ENCODE data around the gene TMEM236.

TMEM236 gene

GRCh38 chr10:17789396-17789795 is 37.4 kb downstream of the TMEM236 start:
- DNase-seq = no peak

DNA sequence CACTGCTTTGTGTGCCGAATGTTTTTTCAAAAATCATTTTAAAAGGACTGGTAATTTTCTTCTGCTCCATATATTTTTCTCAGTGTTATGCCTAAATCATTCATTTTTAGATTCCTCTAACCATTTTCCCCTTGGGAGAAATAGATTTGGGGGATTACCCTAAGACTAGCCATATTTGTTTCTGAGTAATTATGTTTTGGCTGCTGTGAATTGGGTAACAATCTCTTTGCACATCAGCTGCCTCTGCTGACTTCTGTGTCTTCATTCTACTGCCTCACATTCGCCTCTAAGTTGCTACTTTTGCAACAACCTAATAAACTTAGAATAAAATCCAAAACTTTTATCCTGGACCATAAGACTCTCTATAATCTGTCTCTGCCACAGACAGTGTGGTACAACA is 38.6 kb downstream of the TMEM236 start:
- no peak for DNase-seq

DNA sequence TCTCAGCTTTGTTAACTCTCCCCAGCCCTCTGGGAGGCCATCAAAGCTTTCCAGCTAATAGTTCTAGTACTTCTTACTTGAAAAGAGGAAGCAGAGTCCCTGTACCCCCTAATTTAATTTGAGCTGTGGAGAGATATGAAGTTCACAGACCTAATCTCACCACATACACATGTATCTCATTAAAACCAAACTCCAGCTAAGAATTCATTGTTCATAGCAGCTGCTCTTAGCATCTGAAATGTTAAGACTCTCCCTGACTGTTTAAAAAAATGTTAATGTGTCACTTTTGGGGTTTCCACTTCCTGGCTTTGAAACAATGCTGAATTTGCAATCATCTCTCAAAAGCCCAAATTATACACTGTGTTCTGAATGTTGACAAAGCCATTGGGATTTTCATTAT is 41.0 kb downstream of the TMEM236 start:
- DNase-seq = no peak

DNA sequence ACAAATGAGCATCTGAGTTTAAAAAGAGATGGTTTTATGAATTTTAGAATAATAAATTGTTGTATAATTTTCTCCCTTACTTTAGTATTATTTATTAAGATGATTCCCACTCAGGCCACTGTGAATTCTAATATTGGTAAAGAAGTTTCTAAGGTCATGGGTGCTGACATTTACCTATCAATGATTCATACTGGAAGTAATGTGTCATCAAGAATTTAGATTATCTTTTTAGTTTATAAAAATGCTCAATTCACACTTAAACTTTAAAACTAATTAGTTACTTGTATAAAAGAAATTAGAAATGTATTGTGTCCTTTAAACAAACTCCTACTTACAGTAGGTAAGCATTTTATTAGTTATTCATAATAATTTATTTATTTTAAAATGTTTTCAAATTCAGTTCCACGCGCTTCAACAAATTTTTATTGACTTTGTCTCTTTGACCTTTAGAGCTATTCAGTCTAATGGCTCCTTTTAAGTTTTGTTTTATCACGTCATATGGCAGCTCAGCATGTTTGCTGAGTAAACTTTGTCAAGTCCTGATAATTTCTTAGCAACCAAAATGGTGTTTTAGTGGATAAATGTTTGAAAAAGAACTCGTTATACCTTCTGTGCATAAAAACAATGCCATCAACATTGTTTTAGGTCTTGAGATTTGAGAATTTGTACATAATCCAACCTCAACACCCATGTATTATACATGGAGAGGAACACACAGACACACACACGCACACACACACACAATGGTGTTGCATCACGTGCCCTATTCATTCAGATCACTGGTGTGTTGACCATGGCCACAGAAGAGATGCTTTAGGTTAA is 42.0 kb downstream of the TMEM236 start:
- DNase-seq = no peak

DNA sequence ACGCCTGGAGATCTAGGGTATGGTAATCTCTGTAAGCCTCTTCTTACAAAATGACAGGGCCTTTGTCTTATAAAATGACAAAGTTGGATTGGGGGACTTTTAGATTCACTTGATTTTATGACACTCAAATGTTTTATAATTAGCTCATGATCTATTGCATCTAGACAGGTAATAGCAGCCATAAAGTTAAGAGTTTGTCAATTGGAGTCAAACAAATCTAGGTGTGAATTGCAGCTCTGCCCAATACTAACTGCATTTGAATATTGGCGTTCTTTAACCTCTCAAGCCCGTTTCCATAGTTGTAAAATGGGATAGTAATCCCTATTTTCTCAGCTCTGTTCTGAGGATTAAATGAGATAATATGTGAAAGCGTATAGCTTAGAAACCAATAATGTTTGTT is 43.1 kb downstream of the TMEM236 start:
- no peak for DNase-seq

- no peak for DNase-seq
Measured at GRCh38 chr10:17795813-17796594, 44.0 kb downstream of the TMEM236 start.

GRCh38 chr10:17801507-17801906 is 49.5 kb downstream of the TMEM236 start:
- no peak for DNase-seq

DNA sequence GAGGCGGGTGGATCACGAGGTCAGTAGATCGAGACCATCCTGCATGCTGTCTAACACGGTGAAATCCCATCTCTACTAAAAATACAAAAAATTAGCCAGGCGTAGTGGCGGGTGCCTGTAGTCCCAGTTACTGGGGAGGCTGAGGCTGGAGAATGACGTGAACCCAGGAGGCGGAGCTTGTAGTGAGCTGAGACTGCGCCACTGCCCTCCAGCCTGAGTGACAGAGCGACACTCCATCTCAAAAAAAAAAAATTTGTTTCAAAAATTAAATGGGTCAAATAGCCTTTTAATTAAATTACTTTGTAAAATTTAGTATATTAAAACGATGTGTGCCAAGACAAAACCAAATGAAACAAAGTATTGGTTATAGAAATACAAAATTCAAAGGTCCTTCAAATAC is 50.3 kb downstream of the TMEM236 start:
- no peak for DNase-seq

DNA sequence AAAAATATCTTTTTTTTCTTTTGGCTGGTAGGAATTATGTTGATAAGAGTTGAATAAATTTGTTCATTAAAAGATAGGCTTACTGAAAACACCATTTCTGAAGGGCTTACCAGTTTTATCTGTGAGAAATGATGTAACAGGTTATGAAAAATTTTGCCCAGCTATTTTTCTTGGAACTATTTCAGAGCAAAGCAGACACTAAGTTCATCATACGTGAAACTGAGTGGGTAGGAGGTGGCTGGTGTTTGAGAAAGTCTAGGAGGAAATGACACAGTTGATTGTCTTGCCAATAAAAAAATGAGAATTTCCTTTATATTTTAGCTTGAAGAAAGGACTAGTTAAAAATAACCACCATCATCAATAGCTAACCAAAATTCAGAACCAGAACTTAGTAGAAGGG is 51.0 kb downstream of the TMEM236 start:
- no peak for DNase-seq

DNA sequence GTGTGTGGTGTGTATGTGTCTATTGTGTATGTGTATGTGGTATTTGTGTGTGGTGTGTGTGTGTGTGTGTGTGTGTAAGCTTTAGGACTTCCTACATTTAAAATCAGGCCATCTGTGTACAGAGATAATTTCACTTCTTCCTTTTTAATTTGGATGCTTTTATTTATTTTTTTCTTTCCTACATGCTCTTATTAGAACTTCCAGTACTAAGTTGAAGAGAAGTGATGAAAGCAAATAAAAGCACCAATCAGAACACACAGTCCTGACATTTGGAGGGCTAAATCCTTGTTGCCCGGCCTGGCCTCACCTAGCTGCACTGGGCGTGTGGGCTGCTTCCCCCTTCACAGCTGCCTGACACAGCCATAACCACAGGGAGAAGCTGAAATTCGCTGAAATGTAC is 53.3 kb downstream of the TMEM236 start:
- DNase-seq = no peak

DNA sequence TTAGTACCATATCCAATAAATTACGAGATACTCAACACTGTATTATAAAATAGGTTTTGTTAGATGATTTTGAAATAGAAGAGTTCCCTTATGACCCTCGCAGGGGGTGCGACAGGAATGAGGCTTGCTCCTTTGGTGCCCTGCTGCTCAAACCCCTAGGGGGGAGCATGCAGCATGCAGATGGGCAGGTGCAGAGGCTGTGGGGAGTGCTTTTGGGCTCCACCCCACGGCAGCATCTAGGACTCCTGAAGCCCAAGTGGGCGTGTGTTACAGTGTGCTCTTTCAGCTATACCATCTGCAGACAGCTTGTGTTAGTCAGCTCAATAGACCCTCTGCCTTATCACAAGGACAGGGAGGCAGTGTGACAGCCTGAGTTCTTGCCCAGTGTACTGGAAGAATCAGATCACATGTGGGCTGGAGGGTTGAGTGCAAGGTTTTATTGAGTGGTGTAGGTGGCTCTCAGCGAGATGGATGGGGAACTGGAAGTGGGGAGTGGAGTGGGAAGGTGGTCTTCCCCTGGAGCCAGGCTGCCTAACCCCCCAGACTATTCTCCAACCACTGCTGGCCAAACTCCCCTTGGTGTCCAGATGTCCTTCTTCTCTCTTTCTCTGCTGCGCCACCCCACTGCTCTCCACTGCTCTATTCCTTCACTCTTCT is 54.0 kb downstream of the TMEM236 start:
- peak; percentile 31 for DNase-seq

DNA sequence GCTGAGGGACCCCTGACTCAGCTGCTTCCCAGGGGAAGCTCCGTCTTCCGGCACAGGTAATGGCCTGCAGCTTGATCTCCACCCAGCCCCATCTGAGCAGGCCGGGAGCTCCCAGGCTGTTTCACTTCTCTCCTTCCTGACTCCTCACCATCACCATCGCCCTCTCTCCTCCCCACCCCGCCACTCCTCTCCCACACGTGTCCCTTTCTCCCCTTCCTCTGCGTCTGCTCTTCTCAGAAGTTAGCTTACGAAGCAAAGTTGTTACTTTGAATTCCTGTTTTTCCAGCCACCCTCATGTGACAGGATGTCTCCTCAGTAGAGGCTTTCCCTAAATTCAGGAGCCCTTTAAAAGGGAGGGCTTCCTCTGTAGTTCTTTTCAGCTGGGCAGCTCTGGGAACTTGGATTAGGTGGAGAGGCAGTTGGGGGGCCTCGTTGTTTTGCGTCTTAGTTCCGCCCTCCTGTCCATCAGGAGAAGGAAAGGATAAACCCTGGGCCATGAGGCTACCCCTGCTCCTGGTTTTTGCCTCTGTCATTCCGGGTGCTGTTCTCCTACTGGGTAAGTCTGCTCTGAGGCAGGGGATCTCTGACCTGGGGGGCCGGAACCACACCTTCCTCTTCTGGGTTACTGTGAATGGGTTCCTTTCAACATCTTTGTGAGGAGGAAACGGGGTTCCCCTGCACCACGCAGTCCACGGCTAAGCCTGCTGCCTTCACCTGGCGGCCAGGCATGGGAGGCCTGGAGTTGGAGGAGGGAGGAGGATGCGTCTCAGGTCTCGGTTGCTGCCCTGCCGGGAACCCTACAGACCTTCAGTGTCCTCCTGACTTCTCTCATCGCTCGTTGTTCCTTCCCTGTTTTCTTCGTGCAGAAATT is 57.2 kb downstream of the TMEM236 start, which contains the start of gene MRC1:
Gene MRC1, plus strand, starts transcription at position 378 of the 871 bp plus-strand sequence. Its CDS starts 118 bp downstream, at position 496.
- no peak for DNase-seq

GRCh38 chr10:17811146-17811865 is 59.3 kb downstream of the TMEM236 start:
- DNase-seq = no peak

- DNase-seq = no peak
Measured at GRCh38 chr10:17814973-17815372, 63.0 kb downstream of the TMEM236 start.

- DNase-seq = no peak
Measured at GRCh38 chr10:17816199-17816598, 64.2 kb downstream of the TMEM236 start.

GRCh38 chr10:17817316-17817715 is 65.3 kb downstream of the TMEM236 start:
- DNase-seq = no peak

- no peak for DNase-seq
Measured at GRCh38 chr10:17817790-17818189, 65.8 kb downstream of the TMEM236 start.

GRCh38 chr10:17819836-17820235 is 67.8 kb downstream of the TMEM236 start:
- no peak for DNase-seq

- DNase-seq = no peak
Measured at GRCh38 chr10:17820943-17821342, 68.9 kb downstream of the TMEM236 start.

GRCh38 chr10:17821893-17822292 is 69.9 kb downstream of the TMEM236 start:
- DNase-seq = no peak

DNA sequence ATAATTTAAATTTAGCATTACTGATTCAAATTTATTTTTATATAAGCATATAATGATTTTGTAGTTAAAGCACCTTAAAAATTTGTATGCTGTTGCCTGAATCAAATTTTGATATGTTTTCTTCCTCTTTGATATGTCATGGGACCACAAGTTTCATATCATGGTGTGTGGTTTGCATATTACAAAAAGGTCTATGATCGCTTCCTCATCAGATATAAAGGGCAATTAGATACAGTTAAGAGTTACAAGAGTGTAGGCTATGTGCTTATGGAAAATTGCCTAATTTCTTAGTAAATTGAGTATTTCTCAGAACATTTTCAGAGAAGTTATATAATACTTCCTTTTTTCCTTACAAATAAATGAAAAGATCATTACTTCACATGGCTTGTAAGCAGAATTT is 79.3 kb downstream of the TMEM236 start:
- DNase-seq = no peak

GRCh38 chr10:17831896-17832295 is 79.9 kb downstream of the TMEM236 start:
- no peak for DNase-seq
